ENCODE results near the gene GCA.

The GCA gene

GRCh38 chr2:162315938-162316337, 28.0 kb upstream of the GCA start:
- Histone ChIP-seq H3K9me3 (ENCODE audit: control insufficient read depth, insufficient read depth, low read depth, low read length) (no peaks in the 10 kb centered on the region), H3K4me3 (ENCODE audit: low read depth, low read length) (no peak overlapping the region), H3K27ac (ENCODE audit: low read depth, low read length) (no peak overlapping the region), H3K4me1 (ENCODE audit: control insufficient read depth, insufficient read depth, low read length) (peaks cover 5% of the 10 kb centered on the region; the same call in 1 of the 2 replicates), H3K27me3 (ENCODE audit: control insufficient read depth, insufficient read depth, low read length) (peaks cover 27% of the 10 kb centered on the region), H3K36me3 (ENCODE audit: control insufficient read depth, insufficient read depth, low read length) (no peaks in the 10 kb centered on the region), H3K9ac (ENCODE audit: low read length) (no peak overlapping the region)

GRCh38 chr2:162316590-162316989, 27.3 kb upstream of the GCA start:
- Histone ChIP-seq H3K27ac (ENCODE audit: low read depth, low read length) (no peak overlapping the region), H3K9me3 (ENCODE audit: control insufficient read depth, insufficient read depth, low read depth, low read length) (no peaks in the 10 kb centered on the region), H3K27me3 (ENCODE audit: control insufficient read depth, insufficient read depth, low read length) (peaks cover 27% of the 10 kb centered on the region), H3K4me1 (ENCODE audit: control insufficient read depth, insufficient read depth, low read length) (peaks cover 11% of the 10 kb centered on the region), H3K4me3 (ENCODE audit: low read depth, low read length) (no peak overlapping the region), H3K36me3 (ENCODE audit: control insufficient read depth, insufficient read depth, low read length) (no peaks in the 10 kb centered on the region), H3K9ac (ENCODE audit: low read length) (no peak overlapping the region)

GRCh38 chr2:162317058-162317742, 26.7 kb upstream of the GCA start:
- Histone ChIP-seq H3K9me3 (ENCODE audit: control insufficient read depth, insufficient read depth, low read depth, low read length) (no peaks in the 10 kb centered on the region), H3K27ac (ENCODE audit: low read depth, low read length) (no peak overlapping the region), H3K4me1 (ENCODE audit: control insufficient read depth, insufficient read depth, low read length) (peaks cover 11% of the 10 kb centered on the region), H3K27me3 (ENCODE audit: control insufficient read depth, insufficient read depth, low read length) (peaks cover 27% of the 10 kb centered on the region), H3K4me3 (ENCODE audit: low read depth, low read length) (no peak overlapping the region), H3K9ac (ENCODE audit: low read length) (no peak overlapping the region), H3K36me3 (ENCODE audit: control insufficient read depth, insufficient read depth, low read length) (no peaks in the 10 kb centered on the region)

- Histone ChIP-seq H3K27ac (ENCODE audit: low read depth, low read length) (no peak overlapping the region), H3K36me3 (ENCODE audit: control insufficient read depth, insufficient read depth, low read length) (no peaks in the 10 kb centered on the region), H3K4me3 (ENCODE audit: low read depth, low read length) (peak overlapping the region; percentile 77), H3K9ac (ENCODE audit: low read length) (peak overlapping the region; percentile 44), H3K9me3 (ENCODE audit: control insufficient read depth, insufficient read depth, low read depth, low read length) (no peaks in the 10 kb centered on the region), H3K4me1 (ENCODE audit: control insufficient read depth, insufficient read depth, low read length) (peaks cover 11% of the 10 kb centered on the region), H3K27me3 (ENCODE audit: control insufficient read depth, insufficient read depth, low read length) (peaks cover 27% of the 10 kb centered on the region)
Observed at GRCh38 chr2:162317861-162318327, 26.0 kb upstream of the GCA start.

- Histone ChIP-seq H3K9me3 (ENCODE audit: control insufficient read depth, insufficient read depth, low read depth, low read length) (no peaks in the 10 kb centered on the region), H3K27ac (ENCODE audit: low read depth, low read length) (no peak within 1 kb of the TSS), H3K36me3 (ENCODE audit: control insufficient read depth, insufficient read depth, low read length) (no peaks in the 10 kb centered on the region), H3K9ac (ENCODE audit: low read length) (peak within 1 kb of the TSS; percentile 44), H3K4me3 (ENCODE audit: low read depth, low read length) (peak within 1 kb of the TSS; percentile 77), H3K27me3 (ENCODE audit: control insufficient read depth, insufficient read depth, low read length) (peaks cover 27% of the 10 kb centered on the region), H3K4me1 (ENCODE audit: control insufficient read depth, insufficient read depth, low read length) (peaks cover 11% of the 10 kb centered on the region)
Observed at GRCh38 chr2:162318328-162319180, 25.4 kb upstream of the GCA start, which contains the start of gene IFIH1. TSS of gene IFIH1 (minus strand) at chr2:162318684. CDS start at chr2:162318307, 377 bp downstream.

GRCh38 chr2:162320864-162321517, 22.9 kb upstream of the GCA start:
- Histone ChIP-seq H3K9me3 (ENCODE audit: control insufficient read depth, insufficient read depth, low read depth, low read length) (no peaks in the 10 kb centered on the region), H3K36me3 (ENCODE audit: control insufficient read depth, insufficient read depth, low read length) (no peaks in the 10 kb centered on the region), H3K4me1 (ENCODE audit: control insufficient read depth, insufficient read depth, low read length) (peaks cover 11% of the 10 kb centered on the region), H3K27ac (ENCODE audit: low read depth, low read length) (no peak overlapping the region), H3K4me3 (ENCODE audit: low read depth, low read length) (no peak overlapping the region), H3K27me3 (ENCODE audit: control insufficient read depth, insufficient read depth, low read length) (peaks cover 27% of the 10 kb centered on the region), H3K9ac (ENCODE audit: low read length) (no peak overlapping the region)

GRCh38 chr2:162324953-162325352, 19.0 kb upstream of the GCA start:
- no peaks in the 10 kb centered on the region for H3K36me3 ChIP-seq (ENCODE audit: control insufficient read depth, insufficient read depth, low read length)

GRCh38 chr2:162327134-162327769, 16.7 kb upstream of the GCA start:
- H3K4me3 ChIP-seq (ENCODE audit: low read depth, low read length) = no peak overlapping the region
- peaks cover 10% of the 10 kb centered on the region; the same call in 1 of the 2 replicates for H3K9me3 ChIP-seq (ENCODE audit: control insufficient read depth, insufficient read depth, low read depth, low read length)
- no peaks in the 10 kb centered on the region for H3K36me3 ChIP-seq (ENCODE audit: control insufficient read depth, insufficient read depth, low read length)
- no peak overlapping the region for H3K27ac ChIP-seq (ENCODE audit: low read depth, low read length)
- H3K4me1 ChIP-seq (ENCODE audit: control insufficient read depth, insufficient read depth, low read length) = no peaks in the 10 kb centered on the region
- H3K27me3 ChIP-seq (ENCODE audit: control insufficient read depth, insufficient read depth, low read length) = no peaks in the 10 kb centered on the region
- no peak overlapping the region for H3K9ac ChIP-seq (ENCODE audit: low read length)

More at GRCh38 chr2:162324953-162325352, 19.0 kb upstream of the GCA start:
- Histone ChIP-seq H3K27me3 (ENCODE audit: control insufficient read depth, insufficient read depth, low read length) (no peaks in the 10 kb centered on the region; the same call in 1 of the 2 replicates), H3K9me3 (ENCODE audit: control insufficient read depth, insufficient read depth, low read depth, low read length) (peaks cover 10% of the 10 kb centered on the region; the same call in 1 of the 2 replicates), H3K27ac (ENCODE audit: low read depth, low read length) (no peak overlapping the region), H3K4me3 (ENCODE audit: low read depth, low read length) (no peak overlapping the region), H3K4me1 (ENCODE audit: control insufficient read depth, insufficient read depth, low read length) (peaks cover 6% of the 10 kb centered on the region; the same call in 1 of the 2 replicates), H3K9ac (ENCODE audit: low read length) (no peak overlapping the region)

- H3K36me3 ChIP-seq (ENCODE audit: control insufficient read depth, insufficient read depth, low read length) = no peaks in the 10 kb centered on the region
- no peak overlapping the region for H3K4me3 ChIP-seq (ENCODE audit: low read depth, low read length)
- no peak overlapping the region for H3K27ac ChIP-seq (ENCODE audit: low read depth, low read length)
- H3K9ac ChIP-seq (ENCODE audit: low read length) = no peak overlapping the region
- peaks cover 10% of the 10 kb centered on the region; the same call in 1 of the 2 replicates for H3K9me3 ChIP-seq (ENCODE audit: control insufficient read depth, insufficient read depth, low read depth, low read length)
- H3K27me3 ChIP-seq (ENCODE audit: control insufficient read depth, insufficient read depth, low read length) = no peaks in the 10 kb centered on the region
- H3K4me1 ChIP-seq (ENCODE audit: control insufficient read depth, insufficient read depth, low read length) = no peaks in the 10 kb centered on the region
Observed at GRCh38 chr2:162327806-162328205, 16.1 kb upstream of the GCA start.

GRCh38 chr2:162328424-162329157, 15.3 kb upstream of the GCA start:
- H3K9ac ChIP-seq (ENCODE audit: low read length) = no peak overlapping the region
- no peaks in the 10 kb centered on the region for H3K4me1 ChIP-seq (ENCODE audit: control insufficient read depth, insufficient read depth, low read length)
- H3K9me3 ChIP-seq (ENCODE audit: control insufficient read depth, insufficient read depth, low read depth, low read length) = peaks cover 10% of the 10 kb centered on the region; the same call in 1 of the 2 replicates
- H3K4me3 ChIP-seq (ENCODE audit: low read depth, low read length) = no peak overlapping the region
- H3K36me3 ChIP-seq (ENCODE audit: control insufficient read depth, insufficient read depth, low read length) = no peaks in the 10 kb centered on the region
- no peaks in the 10 kb centered on the region for H3K27me3 ChIP-seq (ENCODE audit: control insufficient read depth, insufficient read depth, low read length)
- H3K27ac ChIP-seq (ENCODE audit: low read depth, low read length) = no peak overlapping the region
